Liver (tissue), 3 donors: ENCODE measurements around the gene CDC5L.

ENCODE experiments used
- ATF3 ChIP-seq: IDR thresholded peaks from 2 replicates; pipeline ENCODE4 v1.6.1; 2016; ENCODE audit warnings: antibody characterized with exemption
- CTCF ChIP-seq: fragments of 150-350 bp; IDR thresholded peaks from 2 replicates; pipeline ENCODE4 v1.5.1; 2017; ENCODE audit warnings: improper control_type of control experiment, low read depth, low read length; ENCODE audit not compliant: missing input control
- donor health status: healthy.
- donor health status: healthy.

GRCh38 chr6:44435500-44435899 is 48.0 kb downstream of the CDC5L start:
- TF ChIP-seq CTCF: no peak
- TF ChIP-seq ATF3: no peak
